ENCODE data around the gene CCDC192.

CCDC192 gene

DNA sequence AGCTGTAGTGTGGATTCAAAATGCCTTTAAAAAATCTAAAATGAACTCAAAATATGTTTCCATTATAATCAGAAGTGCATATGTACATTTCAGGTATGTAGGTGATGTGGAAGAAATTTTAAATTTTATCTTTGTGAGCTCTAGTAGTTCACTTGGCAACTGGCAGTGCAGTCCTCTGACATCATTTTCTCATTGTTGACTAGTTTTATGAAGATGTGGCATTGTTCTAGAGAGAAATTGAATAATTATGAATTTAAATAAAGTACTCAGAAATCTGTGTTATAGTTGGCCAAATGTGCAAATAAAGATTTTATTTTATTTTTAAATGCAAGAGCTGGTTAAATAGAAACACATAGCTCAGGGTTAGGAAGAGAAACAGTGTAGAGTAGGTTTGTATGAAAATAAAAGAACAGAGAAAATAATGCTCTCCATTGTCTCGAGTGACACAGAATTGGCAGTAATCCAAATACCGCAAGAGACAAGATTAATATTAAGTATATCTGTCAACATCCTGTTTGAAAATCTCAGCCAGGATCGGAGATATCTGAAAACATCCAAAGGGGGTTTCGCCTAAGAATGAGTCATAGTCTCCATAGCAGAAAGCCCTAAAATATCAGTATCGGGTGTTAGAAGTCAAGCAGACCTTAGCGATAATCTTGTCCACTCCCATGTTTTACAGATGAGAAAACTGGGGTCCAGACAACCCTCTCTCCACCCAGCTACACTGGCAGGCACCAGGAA, 189.4 kb downstream of the CCDC192 start:
- Histone ChIP-seq H3K4me2 (ENCODE audit: low read length) (peak overlapping the region; percentile 19), H3K36me3 (ENCODE audit: control insufficient read depth, low read length) (no peaks in the 10 kb centered on the region), H3K27me3 (ENCODE audit: control insufficient read depth, low read length) (no peaks in the 10 kb centered on the region), H3K27ac (ENCODE audit: low read depth, low read length) (peak overlapping the region; percentile 20; the same call in 1 of the 2 replicates), H3F3A (ENCODE audit: control insufficient read depth, insufficient read depth) (no peaks in the 10 kb centered on the region), H3K4me3 (ENCODE audit: low read length) (peak overlapping the region; percentile 4; the same call in 1 of the 2 replicates), H3K9me3 (ENCODE audit: control insufficient read depth, insufficient read depth, low read length) (no peaks in the 10 kb centered on the region), H4K20me1 (ENCODE audit: control insufficient read depth, insufficient read depth, low read depth, low read length) (no peaks in the 10 kb centered on the region), H3K4me1 (ENCODE audit: control insufficient read depth, low read length) (peaks cover 24% of the 10 kb centered on the region), H3K79me2 (ENCODE audit: control insufficient read depth, low read length) (no peaks in the 10 kb centered on the region), H3K9me2 (replicated peaks; ENCODE audit: control insufficient read depth, low read length) (no peaks in the 10 kb centered on the region)
- TF ChIP-seq EZH2phosphoT487 (IDR thresholded peaks at IDR 0.05; ENCODE audit: borderline replicate concordance, low read length), result no peak

DNA sequence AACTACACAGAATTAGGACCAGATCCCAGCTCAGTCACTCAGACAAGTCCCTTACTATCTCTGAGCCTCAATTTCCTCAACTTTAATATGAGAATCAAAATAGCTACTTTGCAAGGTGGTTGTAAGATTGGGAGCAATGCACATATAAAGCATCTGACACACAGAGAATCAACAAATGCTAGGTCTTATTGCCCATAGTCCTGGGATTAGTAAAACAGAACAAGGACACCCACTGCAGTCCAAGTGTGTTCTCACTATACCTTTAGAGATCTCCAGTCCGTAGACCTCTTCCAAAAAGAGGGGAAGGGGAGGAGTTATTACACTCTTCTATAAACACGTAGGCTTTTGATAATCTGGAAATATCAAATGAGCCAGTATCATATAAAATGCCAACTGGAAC, 190.0 kb downstream of the CCDC192 start:
- Histone ChIP-seq H4K20me1 (ENCODE audit: control insufficient read depth, insufficient read depth, low read depth, low read length) (no peaks in the 10 kb centered on the region), H3K36me3 (ENCODE audit: control insufficient read depth, low read length) (no peaks in the 10 kb centered on the region), H3K4me1 (ENCODE audit: control insufficient read depth, low read length) (peaks cover 24% of the 10 kb centered on the region), H3K4me3 (ENCODE audit: low read length) (peak overlapping the region; percentile 4; the same call in 1 of the 2 replicates), H3F3A (ENCODE audit: control insufficient read depth, insufficient read depth) (no peaks in the 10 kb centered on the region), H3K27me3 (ENCODE audit: control insufficient read depth, low read length) (no peaks in the 10 kb centered on the region), H3K27ac (ENCODE audit: low read depth, low read length) (0 out of 2 replicates have a peak overlapping the region, but pooled peaks have one; percentile 4), H3K4me2 (ENCODE audit: low read length) (peak overlapping the region; percentile 19), H3K9me3 (ENCODE audit: control insufficient read depth, insufficient read depth, low read length) (no peaks in the 10 kb centered on the region), H3K79me2 (ENCODE audit: control insufficient read depth, low read length) (no peaks in the 10 kb centered on the region), H3K9me2 (replicated peaks; ENCODE audit: control insufficient read depth, low read length) (no peaks in the 10 kb centered on the region)
- TF ChIP-seq, protein P1, sequence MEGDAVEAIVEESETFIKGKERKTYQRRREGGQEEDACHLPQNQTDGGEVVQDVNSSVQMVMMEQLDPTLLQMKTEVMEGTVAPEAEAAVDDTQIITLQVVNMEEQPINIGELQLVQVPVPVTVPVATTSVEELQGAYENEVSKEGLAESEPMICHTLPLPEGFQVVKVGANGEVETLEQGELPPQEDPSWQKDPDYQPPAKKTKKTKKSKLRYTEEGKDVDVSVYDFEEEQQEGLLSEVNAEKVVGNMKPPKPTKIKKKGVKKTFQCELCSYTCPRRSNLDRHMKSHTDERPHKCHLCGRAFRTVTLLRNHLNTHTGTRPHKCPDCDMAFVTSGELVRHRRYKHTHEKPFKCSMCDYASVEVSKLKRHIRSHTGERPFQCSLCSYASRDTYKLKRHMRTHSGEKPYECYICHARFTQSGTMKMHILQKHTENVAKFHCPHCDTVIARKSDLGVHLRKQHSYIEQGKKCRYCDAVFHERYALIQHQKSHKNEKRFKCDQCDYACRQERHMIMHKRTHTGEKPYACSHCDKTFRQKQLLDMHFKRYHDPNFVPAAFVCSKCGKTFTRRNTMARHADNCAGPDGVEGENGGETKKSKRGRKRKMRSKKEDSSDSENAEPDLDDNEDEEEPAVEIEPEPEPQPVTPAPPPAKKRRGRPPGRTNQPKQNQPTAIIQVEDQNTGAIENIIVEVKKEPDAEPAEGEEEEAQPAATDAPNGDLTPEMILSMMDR (IDR thresholded peaks at IDR 0.05; ENCODE audit: low read depth, low read length, poor library complexity, severe bottlenecking), result no peak
- TF ChIP-seq EZH2phosphoT487 (IDR thresholded peaks at IDR 0.05; ENCODE audit: borderline replicate concordance, low read length), result no peak

DNA sequence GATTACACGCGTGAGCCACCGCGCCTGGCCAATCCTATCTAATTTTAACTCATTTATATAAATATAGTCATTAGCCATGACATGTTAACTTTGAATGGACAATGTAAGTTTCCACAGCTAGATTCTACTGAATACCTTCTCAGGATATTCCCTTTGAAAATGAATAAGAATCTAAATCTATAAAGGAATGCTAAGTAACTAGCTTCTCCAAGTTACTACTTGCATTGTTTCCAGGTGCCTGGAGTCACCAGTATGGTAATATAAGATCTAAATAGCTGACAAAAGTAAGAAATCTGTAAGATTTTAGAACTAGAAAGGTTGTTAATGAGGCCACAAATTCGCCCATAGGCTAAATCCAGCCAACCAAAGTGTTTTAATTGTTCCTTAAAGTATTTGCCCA, 191.3 kb downstream of the CCDC192 start:
- Histone ChIP-seq H3K27me3 (ENCODE audit: control insufficient read depth, low read length) (no peaks in the 10 kb centered on the region), H3K9me2 (replicated peaks; ENCODE audit: control insufficient read depth, low read length) (no peaks in the 10 kb centered on the region), H3K27ac (ENCODE audit: low read depth, low read length) (no peak overlapping the region), H3K79me2 (ENCODE audit: control insufficient read depth, low read length) (no peaks in the 10 kb centered on the region), H3K9me3 (ENCODE audit: control insufficient read depth, insufficient read depth, low read length) (no peaks in the 10 kb centered on the region), H3K4me2 (ENCODE audit: low read length) (no peak overlapping the region), H4K20me1 (ENCODE audit: control insufficient read depth, insufficient read depth, low read depth, low read length) (no peaks in the 10 kb centered on the region), H3K4me1 (ENCODE audit: control insufficient read depth, low read length) (peaks cover 24% of the 10 kb centered on the region), H3K36me3 (ENCODE audit: control insufficient read depth, low read length) (no peaks in the 10 kb centered on the region), H3F3A (ENCODE audit: control insufficient read depth, insufficient read depth) (no peaks in the 10 kb centered on the region), H3K4me3 (ENCODE audit: low read length) (no peak overlapping the region)
- TF ChIP-seq, protein P1 (IDR thresholded peaks at IDR 0.05; ENCODE audit: low read depth, low read length, poor library complexity, severe bottlenecking), result no peak
- no peak for TF ChIP-seq EZH2phosphoT487 (IDR thresholded peaks at IDR 0.05; ENCODE audit: borderline replicate concordance, low read length)

DNA sequence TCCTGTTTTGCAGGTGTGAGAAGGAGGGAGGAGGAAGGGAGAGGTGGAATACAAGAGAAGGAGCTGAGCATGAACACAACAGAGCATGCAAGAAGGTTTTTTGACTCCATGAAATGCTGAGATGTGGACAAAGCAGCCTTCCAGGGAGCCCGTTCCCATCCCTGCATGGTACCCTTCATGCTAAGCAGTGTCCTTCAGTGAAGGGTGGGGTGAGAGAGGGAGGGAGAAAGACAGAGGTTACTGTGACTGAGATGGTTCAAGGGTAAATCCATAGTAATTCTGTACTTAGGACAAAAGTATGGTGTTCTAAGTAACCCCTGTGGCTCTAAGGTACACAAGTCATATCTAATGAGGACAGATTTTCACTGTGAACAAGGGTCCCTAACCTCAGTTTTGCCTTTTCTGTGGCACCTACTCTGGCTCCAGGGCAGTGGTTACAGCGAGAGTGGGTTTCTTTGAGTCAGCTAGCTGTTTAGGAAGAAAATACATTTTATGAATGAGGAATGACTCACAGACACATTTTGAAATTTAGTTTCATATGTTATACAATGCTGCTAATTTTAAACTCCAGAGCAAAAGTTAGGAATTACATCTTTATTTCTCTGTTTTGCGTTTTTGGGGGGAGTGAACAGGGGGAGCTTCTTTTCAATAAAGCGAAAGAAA, 195.5 kb downstream of the CCDC192 start:
- Histone ChIP-seq H3K27ac (ENCODE audit: low read depth, low read length) (no peak overlapping the region), H4K20me1 (ENCODE audit: control insufficient read depth, insufficient read depth, low read depth, low read length) (no peaks in the 10 kb centered on the region)
- TF ChIP-seq EZH2phosphoT487 (IDR thresholded peaks at IDR 0.05; ENCODE audit: borderline replicate concordance, low read length), result no peak

More for the DNA sequence above, 195.5 kb downstream of the CCDC192 start:
- Histone ChIP-seq H3K4me2 (ENCODE audit: low read length) (no peak overlapping the region), H3F3A (ENCODE audit: control insufficient read depth, insufficient read depth) (no peaks in the 10 kb centered on the region), H3K4me1 (ENCODE audit: control insufficient read depth, low read length) (no peaks in the 10 kb centered on the region), H3K9me3 (ENCODE audit: control insufficient read depth, insufficient read depth, low read length) (no peaks in the 10 kb centered on the region), H3K36me3 (ENCODE audit: control insufficient read depth, low read length) (no peaks in the 10 kb centered on the region), H3K4me3 (ENCODE audit: low read length) (no peak overlapping the region), H3K79me2 (ENCODE audit: control insufficient read depth, low read length) (no peaks in the 10 kb centered on the region), H3K27me3 (ENCODE audit: control insufficient read depth, low read length) (no peaks in the 10 kb centered on the region), H3K9me2 (replicated peaks; ENCODE audit: control insufficient read depth, low read length) (no peaks in the 10 kb centered on the region)
